Skeletal muscle cell (primary cell): ENCODE results near the gene DCLK3.

ENCODE experiments used
- DNase-seq: peaks from one replicate; pipeline ENCODE4 v3.0.0-alpha.2; 2010; ENCODE audit warnings: low read depth
- H3K4me3 ChIP-seq: 2 replicates; pipeline ENCODE4 v1.5.1; 2011; ENCODE audit warnings: low read depth, mild to moderate bottlenecking, control low read depth, low read length, moderate library complexity

Gene DCLK3, protein sequence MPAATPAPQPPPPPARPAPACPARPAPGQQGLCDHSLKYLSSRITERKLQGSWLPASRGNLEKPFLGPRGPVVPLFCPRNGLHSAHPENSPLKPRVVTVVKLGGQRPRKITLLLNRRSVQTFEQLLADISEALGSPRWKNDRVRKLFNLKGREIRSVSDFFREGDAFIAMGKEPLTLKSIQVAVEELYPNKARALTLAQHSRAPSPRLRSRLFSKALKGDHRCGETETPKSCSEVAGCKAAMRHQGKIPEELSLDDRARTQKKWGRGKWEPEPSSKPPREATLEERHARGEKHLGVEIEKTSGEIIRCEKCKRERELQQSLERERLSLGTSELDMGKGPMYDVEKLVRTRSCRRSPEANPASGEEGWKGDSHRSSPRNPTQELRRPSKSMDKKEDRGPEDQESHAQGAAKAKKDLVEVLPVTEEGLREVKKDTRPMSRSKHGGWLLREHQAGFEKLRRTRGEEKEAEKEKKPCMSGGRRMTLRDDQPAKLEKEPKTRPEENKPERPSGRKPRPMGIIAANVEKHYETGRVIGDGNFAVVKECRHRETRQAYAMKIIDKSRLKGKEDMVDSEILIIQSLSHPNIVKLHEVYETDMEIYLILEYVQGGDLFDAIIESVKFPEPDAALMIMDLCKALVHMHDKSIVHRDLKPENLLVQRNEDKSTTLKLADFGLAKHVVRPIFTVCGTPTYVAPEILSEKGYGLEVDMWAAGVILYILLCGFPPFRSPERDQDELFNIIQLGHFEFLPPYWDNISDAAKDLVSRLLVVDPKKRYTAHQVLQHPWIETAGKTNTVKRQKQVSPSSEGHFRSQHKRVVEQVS

DNA sequence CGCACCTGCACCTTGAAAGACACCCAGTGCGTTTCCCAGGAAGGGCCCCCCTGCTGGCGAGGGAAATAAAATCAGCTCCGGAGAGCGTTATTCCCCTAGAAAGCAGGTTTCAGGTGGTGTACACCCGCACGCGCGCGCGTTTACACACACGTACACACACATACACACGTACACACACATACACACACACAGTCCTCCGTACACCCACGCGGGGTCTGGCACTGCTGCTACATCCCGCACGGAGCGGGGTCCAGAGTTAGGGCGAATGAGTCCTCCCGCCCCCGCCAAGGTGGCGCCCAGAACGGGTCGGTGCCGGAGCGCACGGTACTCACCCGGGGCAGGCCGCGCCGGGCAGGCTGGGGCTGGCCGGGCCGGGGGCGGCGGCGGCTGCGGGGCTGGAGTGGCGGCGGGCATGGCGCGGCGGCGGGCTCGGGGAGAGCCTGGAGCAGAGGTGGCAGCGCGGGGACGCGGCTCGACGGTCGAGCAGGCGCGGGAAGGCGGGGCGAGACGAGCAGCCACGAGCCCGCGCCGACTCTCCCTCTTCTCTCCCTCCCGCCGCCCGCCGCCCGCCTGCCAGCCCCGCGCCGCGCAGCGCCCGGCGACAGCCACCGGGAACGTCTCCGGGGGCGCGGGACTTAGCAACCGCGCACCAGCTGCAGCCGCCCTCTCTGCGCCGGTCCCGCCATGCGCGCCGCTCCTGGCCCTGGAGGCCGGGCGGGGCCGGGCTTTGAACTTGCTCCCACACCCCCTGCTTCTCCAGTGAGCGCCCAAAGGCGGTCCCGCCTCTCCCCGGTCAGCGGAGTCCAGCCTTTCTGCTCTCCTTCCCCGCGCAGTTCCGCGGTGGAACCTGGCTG lies at the start of gene DCLK3:
TSS of gene DCLK3 (minus strand) at position 704 of the 854 bp plus-strand sequence. CDS start at position 414, 290 bp downstream.
- DNase-seq: no peak
- H3K4me3 ChIP-seq: peak within 1 kb of the TSS; percentile 13

DNA sequence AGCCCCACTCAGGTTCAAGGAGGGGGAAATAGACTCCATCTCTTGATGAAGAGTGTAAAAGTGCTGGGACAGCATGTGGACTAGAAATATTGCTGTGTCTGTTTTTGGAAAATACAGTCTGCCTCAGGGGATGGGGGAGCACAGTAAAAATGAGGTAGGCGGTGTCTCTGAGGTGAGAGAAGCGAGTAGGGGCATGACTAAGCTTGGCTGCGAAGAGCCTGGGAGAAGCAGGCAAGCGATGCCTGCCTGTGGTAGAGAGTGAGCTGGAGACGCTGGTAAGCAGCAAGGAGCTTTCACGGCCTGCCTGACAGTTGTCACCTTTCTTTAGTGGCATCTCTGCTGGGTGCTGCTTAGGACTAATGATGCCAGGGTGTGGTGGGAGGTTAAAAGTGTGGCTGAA lies 49.0 kb upstream of the DCLK3 start:
- DNase-seq: no peak
- no peak overlapping the region for H3K4me3 ChIP-seq

DNA sequence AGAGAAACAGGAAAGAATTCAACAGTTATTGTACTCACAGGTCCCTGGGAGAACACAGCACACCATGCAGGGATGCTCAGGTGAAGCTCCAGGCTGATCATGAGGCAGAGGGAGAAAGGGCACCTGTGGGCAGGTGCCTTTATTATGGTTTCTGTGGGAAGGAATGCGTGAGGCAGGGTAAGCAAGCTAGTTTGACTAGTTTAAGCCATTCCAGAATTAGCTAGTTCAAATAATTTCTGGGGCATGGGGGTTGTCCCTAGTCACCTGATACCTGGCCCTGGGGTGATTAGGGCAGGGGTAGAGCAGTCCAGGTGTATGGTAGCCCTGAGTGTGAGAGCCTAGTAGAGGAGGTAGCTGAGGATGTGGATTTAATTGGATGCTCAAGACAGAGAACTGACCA lies 47.9 kb upstream of the DCLK3 start:
- H3K4me3 ChIP-seq: no peak overlapping the region
- no peak for DNase-seq

DNA sequence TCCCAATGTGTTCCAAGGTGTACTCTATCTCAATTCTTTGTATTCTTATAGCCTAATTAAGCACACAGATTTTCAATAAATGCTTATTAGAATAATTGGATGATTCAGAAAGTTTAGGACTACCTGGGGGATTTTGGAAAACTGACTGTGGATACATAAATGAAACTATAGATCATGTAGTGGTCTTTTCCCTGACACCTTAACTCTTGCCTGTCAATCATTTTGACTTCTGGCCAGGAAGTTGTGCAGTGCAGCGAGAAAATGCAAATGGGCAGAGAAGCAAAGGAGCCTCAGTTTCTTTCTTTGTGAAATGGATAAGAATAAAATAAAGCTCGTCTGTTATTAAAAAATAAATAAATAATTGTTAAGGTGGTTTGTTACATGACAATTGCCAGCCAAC lies 47.4 kb upstream of the DCLK3 start:
- DNase-seq: no peak
- no peak overlapping the region for H3K4me3 ChIP-seq

DNA sequence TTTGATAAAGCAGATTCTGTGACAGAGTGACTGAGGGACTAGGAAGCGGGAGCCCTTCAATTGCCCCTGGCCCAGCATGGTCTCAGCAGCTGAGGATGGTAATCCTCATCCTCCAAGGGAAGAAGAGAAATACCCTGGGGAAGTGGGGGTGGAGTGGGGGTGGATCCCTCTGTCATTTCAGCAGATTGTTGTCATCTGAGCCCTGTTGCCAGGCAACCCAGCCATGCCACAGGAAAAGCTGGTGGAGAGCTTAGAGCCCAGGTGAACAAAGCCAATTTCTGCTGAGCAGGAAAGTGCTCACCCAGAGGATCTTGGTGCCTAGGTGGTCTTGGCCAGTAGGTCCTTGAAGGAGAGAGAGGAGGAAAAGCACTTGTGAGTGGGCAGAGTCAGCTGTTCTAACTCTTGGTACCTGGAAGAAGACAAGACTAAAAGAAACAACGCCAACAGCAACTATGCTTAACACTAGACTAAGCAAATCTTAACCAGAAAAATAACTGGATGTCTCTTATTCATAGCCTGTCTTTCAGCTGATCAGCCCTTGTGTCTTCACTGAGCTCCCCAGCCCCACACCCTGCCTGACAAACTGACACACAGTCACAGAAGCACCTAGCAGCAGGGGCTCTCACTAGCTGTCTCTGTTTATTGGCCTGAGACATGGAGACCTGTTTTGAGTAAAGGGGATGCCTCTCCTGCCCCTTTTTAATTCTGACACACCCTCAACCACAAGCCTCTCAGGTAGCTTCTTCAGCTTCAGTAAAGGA lies 40.1 kb upstream of the DCLK3 start:
- no peak overlapping the region for H3K4me3 ChIP-seq
- no peak for DNase-seq

DNA sequence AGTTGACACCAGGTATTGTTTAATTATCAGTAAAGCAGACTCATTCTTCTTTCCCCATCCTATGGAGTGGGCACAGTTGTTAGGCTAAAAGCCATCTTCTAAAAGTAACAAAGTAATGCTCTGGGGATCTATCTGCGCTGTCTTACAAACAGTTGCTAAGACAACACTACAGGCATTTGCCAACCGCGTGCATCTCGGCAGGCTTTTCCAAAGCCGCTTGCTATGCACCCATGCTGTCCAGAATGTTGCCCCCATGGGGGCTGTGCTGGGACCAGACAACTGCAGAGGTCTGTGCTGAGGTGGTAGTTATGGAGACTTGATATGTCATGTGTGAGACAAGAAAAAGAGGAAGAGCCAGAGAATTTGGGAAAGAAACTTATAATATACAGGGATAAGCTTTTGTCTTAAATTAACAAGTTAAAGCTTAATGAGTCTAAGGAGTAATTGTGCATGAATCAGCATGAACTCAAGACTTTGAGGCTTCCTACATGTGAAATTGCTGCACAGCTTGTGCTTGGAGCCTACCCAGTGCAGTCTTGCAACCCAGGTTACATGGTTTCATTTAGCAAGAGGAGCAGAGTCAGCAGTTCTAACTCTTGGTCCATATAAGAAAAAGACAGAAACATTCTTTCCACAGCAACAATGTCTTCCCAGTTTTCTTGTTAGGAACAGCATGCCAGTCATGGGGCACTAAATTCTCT lies 38.9 kb upstream of the DCLK3 start:
- DNase-seq: no peak
- H3K4me3 ChIP-seq: no peak overlapping the region

DNA sequence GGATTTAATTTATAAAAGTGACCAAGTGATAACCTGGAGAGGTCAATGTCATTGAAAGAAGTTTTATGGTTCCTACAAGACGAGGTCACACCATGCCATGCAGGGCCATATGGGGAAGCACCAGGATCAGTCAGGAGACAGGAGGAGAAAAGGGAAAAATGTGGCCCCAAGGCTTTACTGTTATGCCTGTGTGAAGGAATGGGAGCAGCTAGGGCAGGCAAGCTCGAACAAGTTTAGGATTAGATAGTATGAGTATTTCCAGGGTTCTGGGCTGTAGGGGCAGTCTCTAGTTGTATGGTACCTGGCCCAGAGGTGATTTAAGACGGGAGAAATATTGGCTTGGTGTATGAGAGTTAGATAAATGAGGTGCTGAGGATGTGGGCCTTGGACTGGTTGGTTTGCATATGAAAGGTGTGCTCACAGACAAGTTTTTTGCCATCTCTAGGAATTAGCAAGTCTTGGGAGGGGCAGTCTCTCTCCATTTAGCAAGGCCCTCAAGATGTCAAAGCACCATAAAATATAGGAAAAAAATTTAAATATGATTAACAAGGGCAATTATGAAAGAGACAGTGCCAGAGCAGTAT lies 36.3 kb upstream of the DCLK3 start:
- no peak overlapping the region for H3K4me3 ChIP-seq
- DNase-seq: no peak

DNA sequence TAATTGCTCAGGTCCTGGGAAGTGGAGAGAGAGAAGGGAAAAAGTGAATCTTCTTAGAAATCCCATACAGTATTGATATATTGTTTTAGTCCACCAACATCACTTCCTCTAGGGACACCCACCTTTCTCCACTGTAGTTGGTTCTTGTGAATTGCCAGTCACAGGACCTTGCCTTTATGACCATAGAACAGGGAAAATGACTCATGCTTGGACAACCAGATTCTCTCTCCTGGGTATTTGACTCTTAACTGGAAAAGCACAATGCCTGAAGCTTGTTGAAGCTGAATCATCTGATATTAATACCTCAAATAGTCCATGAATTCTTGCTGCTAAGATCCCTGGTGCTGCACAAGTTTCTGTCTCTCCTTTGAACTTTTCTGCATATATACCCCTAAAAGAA lies 32.5 kb upstream of the DCLK3 start:
- H3K4me3 ChIP-seq: no peak overlapping the region
- no peak for DNase-seq

DNA sequence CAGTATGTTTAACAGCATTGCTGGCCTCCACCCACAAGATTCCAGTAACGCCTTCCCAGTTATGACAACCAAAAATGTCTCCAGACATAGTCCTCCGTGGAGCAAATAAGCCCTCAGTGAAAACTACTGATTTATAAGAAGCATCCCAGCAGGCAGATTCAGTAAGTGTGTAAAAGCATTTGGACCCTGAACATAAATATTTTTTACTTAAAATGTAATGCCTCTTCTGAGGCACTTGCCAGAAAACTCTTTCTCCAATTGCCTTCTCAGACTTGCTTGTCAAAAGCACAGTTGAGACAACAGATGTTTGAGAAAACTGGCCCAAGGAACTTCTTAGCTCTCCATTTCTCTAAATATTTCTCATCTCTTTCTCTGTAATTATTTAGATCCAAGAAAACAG lies 31.8 kb upstream of the DCLK3 start:
- H3K4me3 ChIP-seq: no peak overlapping the region
- no peak for DNase-seq

DNA sequence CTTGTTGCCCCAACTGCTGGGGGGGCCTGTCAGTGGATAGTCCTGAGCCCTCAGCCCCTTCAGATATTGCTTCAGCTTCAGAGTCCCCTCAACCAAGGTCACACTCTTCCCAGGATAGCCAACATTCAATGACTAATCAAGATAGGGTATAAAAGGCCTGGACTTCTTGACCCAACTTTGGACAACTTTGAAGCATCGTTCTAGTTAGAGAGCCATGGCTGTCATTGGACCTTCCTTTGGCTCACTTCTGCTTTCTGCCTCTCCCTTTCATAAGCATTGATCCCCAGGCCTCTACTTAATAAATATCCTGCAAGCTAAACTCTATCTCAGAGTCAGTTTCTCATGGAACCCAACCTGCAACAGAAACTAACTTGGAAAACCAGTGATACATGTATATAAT lies 31.3 kb upstream of the DCLK3 start:
- H3K4me3 ChIP-seq: no peak overlapping the region
- no peak for DNase-seq

DNA sequence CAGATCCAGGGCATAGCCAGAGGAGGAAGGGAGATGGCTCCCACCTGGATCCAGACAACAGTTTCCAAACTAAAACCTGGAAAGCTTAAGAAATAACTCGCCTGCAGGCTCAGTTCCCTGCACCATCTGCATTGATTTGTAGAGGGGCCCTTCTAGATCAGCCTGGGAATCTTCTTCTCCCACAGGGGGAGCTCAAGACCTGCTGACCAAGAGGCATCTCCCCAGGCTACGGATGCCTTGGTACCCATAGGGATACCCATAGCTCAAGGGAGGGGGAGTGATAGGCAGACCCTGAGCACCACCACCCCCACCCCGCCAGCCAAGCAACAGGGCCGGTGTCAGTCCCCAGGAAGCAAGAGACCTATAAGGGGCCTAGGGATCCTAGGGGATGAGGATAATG lies 28.0 kb upstream of the DCLK3 start:
- DNase-seq: no peak
- H3K4me3 ChIP-seq: no peak overlapping the region

DNA sequence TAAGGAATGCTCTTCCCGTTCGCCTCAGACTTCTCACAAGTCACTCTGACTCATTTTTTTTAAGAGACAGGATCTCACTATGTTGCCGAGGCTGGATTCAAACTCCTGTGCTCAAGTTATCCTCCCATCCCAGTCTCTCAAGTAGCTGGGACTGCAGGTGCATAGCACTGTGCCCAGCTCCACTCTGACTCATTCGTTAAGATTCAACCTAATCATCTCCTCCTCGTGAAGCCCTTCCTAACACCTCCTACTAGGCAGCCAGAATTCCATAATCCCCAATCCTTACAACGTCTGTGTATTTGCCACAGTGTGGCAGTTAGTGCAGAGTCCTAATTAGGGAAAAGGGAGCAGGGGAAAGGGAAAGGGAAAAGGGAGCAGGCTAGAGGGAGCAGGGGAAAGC lies 26.4 kb upstream of the DCLK3 start:
- no peak for DNase-seq
- H3K4me3 ChIP-seq: no peak overlapping the region

DNA sequence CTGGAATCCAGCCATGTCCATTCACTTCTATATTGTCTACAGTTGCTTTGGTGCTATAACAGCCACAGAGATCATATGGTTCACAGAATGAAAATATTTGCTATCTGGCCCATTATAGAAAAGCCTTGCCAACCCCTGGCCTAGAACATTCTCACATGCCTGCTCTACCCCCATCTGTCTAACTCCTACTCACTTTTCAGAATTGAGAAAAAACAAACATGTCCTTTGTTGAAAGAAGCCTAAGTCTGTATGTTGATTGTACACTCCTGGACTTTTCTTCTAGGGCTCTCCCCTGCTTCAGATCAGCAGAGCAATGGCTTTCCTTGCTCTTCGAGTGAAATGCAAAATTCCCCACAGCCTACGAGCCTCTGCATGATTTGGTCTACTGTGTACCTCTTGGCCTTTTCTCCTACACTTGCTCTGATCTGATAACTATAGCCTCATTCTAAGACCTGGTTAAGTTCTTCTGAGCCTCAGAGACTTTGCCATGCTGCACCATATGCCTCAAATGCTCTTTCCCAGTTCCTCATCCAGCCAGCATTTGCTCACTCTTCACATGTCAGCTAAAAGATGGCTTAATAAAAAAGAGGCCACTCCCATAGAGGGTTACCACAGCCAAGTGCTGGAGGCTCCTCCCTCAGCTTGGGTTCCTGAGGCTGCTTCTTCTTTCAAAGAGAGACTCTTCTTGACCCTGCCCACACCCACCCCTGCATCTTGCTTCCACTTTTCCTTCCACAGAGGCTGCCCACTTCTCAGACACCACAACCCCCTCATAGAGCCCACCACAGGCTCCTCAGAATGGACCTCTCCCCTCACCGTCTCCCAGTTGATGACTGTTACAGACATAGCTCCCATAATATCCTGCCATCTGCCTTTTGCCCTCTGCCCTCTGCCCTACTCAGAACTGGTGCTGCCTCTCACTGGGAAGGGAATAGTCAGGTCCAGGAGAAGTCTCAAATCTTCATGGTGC lies 22.9 kb upstream of the DCLK3 start:
- no peak for DNase-seq
- H3K4me3 ChIP-seq: no peak overlapping the region

DNA sequence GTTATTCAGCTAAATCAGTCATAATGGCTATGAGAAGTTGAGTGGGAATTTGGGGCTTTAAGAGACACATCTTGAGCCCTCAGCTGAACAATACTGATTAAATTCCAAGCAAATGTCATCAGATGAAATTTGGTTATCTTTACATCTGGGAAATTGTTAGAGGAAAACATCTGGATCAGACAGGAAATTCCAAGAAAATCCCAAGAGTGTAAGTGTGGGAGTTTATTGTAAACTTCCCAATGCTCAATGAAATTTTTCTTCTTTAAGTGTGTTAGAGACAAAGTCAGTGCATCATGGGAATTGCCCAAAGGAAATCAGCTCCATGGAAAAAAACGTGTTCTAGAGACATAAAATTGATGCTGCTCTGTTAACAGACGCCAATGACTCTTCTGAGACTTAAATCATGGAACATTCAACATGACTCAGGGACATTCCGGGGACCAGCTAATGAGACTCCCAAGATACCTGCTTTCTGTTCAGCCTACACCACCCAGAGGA lies 19.8 kb upstream of the DCLK3 start:
- H3K4me3 ChIP-seq: no peak overlapping the region
- DNase-seq: no peak

DNA sequence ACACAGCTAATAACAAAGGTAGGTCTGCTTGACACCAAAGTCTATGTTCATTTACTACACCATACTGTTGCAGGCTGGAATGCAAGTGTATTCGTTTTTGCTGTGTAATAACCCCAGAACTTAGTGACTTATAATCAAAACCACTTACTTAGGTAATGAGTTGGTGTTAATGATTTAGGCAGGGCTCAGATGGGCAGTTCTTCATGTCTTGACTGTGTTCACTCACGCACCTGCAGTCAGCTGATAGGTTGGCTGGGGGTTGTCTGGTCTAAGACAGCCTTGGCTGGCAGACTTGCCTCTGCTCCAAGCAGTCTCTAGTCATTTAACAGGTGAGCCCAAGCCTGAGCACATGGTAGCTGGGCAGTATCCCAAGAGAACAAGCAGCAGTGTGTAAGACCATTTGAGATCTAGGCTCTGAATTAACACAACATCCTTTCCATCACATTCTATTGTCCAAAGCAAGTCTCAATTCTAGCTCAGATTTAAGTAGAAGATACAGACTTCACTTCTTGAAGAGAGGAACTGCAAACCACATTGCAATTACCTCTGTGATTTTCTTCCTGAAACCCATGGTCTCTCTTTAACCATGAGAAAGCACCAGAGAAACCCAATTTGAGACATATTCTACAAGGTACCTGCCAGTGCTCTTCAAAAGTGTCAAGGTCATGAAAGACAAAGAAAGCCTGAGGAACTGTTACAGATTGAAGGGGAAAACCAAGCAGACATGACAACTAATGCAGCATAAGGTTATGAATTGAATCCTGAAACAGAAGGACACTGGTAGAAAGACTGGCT lies 13.3 kb upstream of the DCLK3 start:
- H3K4me3 ChIP-seq: no peak overlapping the region
- no peak for DNase-seq

DNA sequence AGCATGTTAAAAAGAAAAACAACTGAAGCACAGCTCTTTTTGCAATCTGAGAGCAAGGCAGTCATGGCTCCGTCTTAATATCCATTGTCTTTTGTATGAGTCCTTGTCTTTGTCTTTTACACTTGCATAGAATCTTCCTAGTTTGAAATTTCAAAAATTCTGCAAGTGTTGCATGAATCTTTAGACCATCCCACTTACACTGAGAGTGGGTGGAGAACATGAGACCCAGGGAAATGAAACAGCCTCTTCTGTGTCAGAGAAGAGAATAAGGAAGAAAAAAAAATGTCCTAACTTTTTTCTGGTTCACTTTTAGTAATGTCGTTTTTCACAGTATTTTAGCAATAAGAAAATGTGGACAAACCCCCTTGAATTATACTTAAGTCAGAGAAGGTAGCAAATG lies 12.1 kb upstream of the DCLK3 start:
- H3K4me3 ChIP-seq: no peak overlapping the region
- no peak for DNase-seq
